ENCODE results near the gene ZNF205.

Gene ZNF205

DNA sequence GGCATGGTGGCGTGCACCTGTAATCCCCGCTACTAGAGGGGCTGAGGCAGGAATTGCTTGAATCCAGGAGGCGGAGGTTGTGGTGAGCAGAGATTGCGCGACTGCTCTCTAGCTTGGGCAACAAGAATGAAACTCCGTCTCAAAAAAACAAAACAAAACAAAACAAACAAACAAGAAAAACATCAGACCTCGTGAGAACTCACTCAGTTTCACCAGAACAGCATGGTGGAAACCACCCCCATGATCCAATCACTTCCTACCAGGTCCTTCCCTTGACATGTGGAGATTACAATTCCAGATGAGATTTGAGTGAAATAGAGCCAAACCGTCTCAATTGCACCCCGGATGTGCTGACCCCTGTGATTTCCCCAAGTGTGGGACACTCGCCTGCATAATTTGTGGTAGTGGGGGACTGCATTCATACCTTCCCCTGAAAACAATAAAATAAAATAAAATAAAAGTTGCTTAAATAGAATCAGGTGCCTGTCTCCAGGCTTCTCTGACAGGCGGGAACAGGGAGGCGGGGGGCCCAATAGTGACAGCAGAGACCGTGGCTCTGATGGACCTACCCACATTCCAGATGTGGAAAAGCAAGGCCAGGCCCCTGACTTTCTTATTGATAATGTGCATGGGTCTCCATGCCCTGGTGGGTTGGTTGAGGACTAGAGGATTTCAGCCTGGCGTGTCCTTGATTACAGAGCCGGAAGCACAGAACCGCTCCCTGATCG is 26.4 kb upstream of the ZNF205 start:
- DNase-seq: no peak

DNA sequence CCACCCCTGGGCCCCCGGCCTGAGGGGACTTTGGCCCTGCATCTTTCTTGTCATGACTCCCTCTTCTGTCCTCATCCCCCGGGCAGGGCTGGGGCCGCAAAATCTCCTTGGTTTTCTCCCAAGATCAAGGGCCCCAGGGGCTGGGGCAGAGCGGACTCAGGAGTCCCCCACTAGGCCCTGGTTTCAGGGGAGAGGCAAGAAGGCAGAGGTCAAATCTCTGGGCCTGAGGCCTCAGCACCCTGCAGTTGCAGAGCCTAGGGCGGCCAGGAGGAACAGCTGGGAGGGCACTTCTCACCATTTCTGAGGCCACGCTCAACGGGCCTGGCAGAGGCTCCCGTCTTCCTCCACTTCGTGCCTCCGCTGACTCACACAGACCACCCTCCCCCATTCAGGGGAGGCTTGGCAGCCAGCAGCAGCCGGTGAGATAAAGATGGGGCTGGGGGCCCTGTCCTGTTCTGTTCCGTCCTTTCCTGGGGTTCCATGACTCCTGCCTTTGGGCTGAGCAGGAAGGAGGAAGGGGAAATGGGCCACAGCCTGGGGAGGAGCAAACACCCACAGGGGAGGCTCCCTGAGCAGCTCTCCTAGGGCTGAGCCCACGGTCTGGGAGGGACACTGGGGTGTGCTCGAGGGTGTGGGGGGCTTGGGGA is 25.7 kb upstream of the ZNF205 start:
- DNase-seq: no peak

- no peak for DNase-seq
These were observed 24.8 kb upstream of the ZNF205 start for GRCh38 chr16:3087243-3088235.

DNA sequence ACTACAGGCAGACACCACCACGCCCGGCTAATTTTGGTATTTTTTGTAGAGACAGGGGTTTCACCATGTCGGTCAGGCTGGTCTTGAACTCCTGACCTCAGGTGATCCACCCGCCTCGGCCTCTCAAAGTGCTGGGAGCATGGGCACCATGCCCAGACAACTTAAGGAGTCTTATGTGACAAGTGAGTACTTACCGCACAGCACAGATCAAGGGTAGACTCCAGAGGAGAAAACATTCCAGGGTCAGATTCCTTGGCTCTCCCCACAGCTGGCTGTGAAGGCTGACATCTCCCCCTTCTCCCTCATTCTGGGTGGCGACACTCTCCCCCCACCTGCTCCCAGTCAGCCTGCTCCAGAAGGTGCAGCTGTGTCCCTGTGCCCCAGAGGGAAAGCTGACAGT is 23.9 kb upstream of the ZNF205 start:
- DNase-seq: no peak

DNA sequence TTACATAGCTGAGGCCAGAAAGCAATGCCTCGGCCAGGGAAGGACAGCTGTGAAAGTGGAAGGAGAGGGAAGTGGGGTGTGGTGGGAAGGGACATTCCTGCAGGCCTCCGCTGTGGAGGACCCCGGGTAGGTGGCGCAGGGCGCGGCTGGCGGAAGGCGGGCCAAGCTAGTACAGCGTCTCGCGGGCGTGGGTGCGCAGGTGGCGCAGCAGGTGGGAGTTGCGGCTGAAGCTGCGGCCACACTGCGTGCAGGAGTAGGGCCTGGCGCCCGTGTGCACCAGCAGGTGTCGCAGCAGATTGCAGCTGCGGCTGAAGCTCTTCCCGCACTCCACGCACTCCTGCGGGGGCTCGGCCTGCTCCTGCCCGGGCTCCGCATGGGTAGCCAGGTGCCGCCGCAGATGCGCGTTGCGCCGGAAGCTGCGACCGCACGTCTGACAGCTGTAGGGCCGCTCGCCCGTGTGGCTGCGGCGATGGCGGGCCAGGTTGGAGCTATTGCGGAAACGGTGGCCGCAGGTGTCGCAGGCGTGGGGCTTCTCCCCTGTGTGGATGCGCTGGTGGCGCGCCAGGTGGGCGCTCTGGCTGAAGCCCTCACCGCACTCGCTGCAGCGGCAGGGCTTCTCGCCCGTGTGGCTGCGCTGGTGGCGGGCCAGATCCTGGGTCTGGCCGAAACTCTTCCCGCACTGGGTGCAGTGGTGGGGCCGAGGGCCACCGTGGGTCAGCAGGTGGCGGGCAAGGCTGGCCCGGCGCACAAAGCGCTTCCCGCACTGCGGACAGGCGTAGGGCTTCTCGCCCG is 23.3 kb upstream of the ZNF205 start:
- DNase-seq: no peak

DNA sequence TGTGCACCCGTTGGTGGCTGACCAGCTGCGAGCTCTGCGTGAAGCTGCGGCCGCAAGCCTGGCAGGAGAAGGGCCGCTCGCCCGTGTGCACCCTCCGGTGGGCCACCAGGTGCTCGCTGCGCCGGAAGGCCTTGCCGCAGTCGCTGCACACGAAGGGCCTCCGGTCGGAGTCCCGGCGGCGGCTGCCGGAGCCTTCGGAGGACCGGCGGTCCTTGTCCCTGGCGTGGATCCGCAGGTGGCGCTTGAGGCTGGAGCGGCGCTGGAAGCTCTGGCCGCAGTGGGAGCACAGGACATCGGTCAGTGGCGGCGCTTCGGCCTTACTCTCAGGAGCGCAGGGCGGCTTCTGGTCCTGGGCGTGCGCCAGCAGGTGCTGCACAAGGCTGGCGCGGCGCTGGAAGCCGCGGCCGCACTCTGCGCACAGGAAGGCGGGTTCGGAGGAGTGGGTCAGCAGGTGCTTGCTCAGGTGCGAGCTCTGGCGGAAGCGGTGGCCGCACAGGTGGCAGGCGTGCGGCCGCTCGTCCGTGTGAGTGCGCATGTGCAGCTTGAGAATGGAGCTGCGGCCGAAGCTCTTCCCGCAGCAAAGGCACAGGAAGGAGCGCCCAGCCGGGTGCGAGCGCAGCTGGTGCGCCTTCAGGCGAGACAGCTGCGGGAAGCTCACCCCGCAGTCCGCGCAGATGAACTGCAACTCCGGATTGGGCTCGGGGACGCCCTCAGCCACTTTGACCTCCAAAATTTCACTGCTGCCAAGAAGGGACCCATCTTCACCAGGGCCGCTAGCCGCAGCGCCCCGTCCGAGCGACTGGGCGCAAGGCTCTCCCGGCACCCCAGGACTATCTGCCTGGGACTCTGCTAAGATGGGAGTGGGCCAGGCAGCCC is 22.4 kb upstream of the ZNF205 start:
- DNase-seq: no peak

GRCh38 chr16:3091551-3091950 is 20.8 kb upstream of the ZNF205 start:
- DNase-seq: no peak

DNA sequence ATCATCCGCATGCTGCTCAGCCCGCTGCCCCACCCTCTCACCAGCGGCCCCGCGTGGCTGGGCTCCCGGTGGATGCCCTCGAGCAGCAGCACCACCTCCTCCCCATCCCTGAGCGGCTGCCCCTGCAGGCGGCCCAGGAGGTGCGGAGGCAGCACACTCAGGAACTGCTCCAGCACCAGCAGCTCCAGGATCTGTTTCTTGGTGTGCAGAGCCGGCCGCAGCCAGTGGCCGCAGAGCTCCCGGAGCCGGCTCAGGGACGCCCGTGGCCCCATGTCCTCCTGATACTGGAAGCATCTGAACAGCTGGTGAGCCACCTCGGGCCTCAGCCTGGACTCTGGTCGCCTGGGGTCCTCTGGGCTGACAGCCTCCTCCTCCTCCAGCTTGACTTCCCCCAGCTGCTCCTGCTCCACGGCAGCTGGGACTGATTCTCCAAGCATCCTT is 19.9 kb upstream of the ZNF205 start:
- DNase-seq: no peak

GRCh38 chr16:3094289-3095027 is 17.9 kb upstream of the ZNF205 start:
- peak; percentile 38 for DNase-seq

GRCh38 chr16:3095869-3096268 is 16.5 kb upstream of the ZNF205 start:
- DNase-seq: peak; percentile 41

- no peak for DNase-seq
These were observed 16.0 kb upstream of the ZNF205 start for GRCh38 chr16:3096362-3096761.

DNA sequence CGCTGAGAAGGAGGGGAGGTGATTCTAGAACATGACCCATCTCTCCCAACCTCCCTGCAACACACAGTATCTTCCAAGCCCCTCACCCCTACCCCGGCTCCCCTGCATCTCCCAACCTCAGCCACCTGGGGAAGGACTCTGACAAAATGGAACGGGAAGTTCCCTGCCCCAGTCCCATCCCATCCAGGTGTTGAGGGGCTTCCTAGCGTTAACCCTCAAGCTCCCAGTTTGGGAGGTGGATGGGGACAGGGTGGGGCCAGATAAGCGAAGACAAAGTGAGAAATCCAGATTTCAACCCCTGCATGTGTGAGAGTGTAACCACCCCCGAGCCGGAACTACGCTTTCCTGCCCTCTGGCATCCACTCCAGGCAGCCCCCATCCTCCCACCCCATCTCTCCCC is 15.1 kb upstream of the ZNF205 start:
- DNase-seq: no peak

DNA sequence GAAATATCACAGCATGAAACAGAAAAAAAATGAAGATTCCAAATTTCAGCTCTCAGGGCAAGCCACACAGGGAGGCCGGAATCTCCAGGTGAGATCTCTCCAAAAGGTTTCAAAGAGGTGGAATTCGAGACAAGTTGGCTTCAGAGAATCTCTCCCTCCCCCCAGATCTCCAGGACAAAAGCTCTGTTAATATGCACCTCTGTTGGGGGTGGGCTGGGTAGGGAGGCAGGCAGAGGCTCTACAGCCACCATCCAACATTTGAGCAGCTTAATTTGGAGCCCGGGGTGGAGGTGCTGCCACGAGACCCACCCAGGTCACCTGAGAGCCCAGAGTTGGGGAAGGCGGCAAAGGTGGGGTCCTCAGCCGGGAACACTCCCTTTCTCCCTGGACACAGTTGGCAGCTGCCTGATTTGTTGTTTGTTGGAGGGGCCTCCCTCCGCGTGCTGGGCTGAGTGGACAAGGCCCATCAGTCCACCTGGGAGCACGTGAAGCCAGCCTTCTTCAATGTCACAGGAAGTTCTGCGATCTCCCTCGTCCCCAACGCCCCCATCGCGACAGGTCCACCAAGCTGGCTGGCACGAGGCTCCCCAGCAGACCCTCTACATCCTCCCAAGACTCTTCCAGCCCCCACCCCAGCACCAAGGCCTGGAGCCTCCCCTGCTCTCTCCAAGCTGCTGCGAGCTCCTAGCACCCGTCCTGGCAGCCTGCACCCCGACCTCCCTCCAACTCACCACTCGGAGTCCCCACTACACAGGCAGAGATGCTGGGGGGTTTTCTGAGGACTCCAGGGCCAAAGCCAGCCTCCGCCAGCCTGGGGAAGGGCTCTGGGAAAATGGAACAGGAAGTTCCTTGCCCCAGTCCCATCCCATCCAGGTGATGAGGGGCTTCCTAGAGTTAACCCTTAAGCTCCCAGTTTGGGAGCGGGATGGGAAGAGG is 13.7 kb upstream of the ZNF205 start, which contains the start of gene ZSCAN10:
Gene ZSCAN10 (minus strand): TSS at position 836 of the 936 bp plus-strand sequence. CDS start 6,357 bp downstream, outside the sequence.
- no peak for DNase-seq

DNA sequence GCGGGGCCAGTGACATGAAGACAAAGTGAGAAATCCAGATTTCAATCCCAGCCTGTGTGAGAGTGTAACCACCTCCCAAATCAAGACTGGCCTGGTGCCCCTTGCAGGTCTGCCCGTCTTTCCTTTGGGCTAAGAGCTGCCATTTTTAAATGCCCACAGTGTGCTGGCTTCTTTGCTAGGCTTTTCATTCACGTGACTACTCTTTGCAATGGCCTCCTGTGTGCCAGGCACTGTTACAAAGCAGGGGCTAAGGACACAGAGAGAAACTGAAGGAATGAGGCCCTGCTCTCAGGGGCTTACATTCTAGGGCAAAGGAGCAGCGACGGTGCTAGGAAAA is 13.0 kb upstream of the ZNF205 start:
- no peak for DNase-seq

DNA sequence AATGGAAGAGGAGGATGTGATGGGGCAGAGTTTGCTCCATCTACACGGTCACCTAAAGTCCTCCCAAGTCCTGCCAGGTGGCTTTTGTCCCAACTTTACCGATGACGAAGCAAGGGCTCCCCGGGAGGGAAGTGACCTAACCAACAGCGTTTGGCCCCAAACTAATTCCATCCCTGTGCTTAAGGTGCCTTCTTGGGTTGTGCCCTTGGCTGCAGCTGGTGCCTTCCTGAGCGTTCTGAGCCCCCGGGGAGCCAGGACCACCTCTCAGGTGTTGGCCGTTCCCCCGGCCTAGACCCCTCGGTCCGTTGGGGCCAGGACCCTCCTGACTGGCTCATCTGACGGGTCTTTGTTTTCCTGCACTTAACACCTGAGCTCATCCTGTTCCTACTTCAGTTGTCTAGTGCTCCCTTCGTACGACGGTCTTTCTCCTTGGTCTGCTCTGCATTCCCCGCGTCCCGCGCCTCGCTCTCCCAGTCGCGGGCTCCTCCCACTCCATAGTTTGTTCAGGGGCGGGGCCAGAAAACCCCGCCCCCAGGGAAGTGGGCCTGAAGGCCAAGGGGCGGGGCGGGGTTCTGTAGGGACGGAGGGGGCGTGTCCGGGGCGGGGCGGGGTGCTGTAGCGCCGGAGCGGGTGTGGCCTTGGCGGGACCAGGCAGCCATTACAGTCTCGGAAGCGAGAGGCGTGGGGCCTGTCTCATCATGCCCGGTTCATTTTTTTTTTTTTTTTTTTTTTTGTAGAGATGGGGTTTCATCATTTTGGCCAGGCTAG is 12.5 kb upstream of the ZNF205 start:
- DNase-seq: peak; percentile 94

DNA sequence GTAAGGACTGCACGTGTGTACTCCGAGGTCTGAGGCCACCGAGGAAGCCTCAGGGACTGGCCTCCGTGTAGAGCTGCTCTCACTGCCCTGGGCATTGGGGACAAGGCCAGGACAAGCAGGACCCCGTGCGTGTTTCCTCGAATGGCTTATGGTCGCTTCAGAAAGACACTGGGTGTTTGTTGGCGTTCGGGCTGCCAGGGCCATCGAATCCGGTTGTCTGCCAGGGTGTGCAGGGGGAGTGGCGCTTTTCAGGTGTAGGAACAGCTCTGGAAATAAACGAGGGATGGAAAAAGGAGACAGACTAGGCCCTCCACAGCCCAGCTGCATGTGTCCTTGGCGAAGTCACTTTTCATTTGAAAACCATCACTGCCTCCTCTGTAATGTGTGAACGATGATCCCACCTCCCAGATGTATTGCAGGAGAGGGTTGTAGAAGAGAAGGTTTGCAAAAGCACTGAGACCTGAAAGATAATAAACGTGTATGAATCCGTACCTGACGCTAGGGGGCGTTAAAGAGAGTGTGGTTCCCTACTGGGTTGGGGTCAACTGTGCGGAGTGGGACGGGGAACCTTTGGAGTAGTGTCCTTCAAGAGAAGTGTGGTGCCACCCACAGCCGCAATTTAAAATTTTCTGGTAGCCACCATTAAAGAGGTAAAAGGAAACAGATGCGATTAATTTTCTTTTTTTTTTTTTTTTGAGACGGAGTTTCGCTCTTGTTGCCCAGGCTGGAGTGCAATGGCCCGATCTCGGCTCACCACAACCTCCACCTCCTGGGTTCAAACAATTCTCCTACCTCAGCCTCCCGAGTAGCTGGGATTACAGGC is 11.2 kb upstream of the ZNF205 start:
- peak; percentile 36 for DNase-seq

DNA sequence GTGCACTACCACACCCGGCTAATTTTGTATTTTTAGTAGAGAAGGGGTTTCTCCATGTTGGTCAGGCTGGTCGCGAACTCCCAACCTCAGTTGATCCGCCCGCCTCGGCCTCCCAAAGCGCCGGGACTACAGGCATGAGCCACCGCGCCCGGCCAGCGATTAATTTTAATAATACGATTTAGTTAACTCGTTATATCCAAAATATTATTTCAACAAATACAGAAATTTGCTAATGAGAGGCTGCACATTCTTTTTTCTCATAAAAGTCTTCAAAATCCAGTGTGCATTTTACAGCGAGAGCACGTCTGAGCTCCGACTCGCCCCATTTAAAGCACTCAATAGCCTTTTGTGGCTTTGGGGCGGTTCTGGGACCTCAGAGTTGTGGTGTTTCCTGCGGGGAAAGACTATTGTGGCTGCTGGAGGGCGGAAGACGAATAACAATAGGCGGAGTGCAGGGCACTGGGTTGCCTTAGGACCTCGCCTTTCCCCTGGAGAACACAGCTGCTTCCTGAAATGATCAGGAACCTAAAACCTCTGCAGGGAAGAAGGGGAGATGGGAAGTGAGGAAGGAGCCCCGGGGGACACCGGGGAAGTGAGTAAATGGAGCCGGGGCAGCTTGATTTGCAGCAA is 10.4 kb upstream of the ZNF205 start:
- peak; percentile 13 for DNase-seq

Data from stimulated activated CD4-positive, alpha-beta T cell treated with anti-CD3 and anti-CD28 coated beads, Interleukin-4, amount 100 ng/mL, for 1 hour (primary cell).